Stimulated activated CD4-positive, alpha-beta T cell treated with anti-CD3 and anti-CD28 coated beads, Interleukin-1b, Interleukin-23, amount 100 ng/mL, for 48 hours (primary cell): ENCODE data around the gene GAB2.
A peak's percentile ranks its signal among the peaks of the same experiment; 100 is the strongest.
"Not testable (repeated sequence)": the region's sequence is repeated elsewhere in the genome, so short reads cannot be mapped to it uniquely, and the experiment has no call there.

Experiments used
- DNase-seq: peaks from one replicate; pipeline ENCODE4 v3.0.0-alpha.2; 2020

GAB2 gene

GRCh38 chr11:78417175-78417887 lies at the start of gene GAB2:
GAB2 (minus strand) TSS chr11:78417820; CDS start chr11:78417720, 100 bp downstream.
- DNase-seq: no peak

GRCh38 chr11:78467370-78467769 lies 49.8 kb upstream of the GAB2 start:
- DNase-seq: no peak

GRCh38 chr11:78465169-78465942 lies 47.7 kb upstream of the GAB2 start:
- peak; percentile 27 for DNase-seq

DNA sequence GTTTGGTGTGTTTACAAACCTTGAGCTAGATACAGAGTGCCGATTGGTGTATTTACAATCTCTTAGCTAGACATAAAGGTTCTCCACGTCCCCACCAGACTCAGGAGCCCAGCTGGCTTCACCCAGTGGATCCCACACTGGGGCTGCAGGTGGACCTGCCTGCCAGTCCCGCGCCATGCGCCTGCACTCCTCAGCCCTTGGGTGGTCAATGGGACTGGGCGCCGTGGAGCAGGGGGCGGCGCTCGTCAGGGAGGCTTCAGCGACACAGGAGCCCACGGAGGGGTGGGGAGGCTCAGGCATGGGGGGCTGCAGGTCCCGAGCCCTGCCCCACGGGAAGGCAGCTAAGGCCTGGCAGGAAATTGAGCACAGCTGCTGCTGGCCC lies 47.2 kb upstream of the GAB2 start:
- DNase-seq: not testable (repeated sequence)

DNA sequence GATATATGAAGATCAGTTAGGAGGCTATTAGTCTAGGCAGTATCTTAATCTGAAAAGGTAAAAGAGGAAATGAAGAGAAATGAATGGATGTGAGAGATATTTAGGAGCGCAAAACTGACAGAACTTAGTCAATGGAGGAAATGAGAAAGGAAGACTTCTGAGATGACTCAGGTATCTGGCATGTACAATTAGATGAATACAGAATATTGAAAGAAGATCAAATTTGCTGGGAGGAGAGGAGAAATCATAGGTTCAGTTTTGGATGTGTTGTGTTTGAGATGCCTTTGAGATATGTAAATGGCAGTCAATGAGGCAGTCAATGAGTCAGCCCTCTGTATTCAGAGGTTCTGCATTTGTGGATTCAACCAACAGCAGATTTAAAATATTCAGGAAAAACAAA lies 42.9 kb upstream of the GAB2 start:
- DNase-seq: no peak

GRCh38 chr11:78459738-78460137 lies 42.1 kb upstream of the GAB2 start:
- no peak for DNase-seq

DNA sequence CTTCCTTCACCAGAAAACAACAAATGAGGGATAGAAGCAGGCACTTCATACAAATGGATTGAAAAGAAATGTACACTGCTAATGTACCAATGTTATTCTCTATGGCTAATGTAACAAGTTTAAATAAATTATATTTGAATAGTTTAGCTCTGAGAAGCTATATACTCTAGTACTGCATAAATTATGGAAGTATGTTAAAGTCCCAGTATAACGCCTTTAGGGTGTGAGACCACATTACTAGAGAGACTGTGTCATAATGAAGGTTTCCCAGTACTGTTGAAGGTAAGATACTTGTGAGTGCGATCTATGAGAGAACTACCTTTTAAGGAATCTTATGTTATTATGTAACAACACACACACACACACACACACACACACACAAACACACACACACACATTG lies 39.8 kb upstream of the GAB2 start:
- no peak for DNase-seq

- DNase-seq: no peak
Measured at GRCh38 chr11:78453140-78453935, 35.7 kb upstream of the GAB2 start.

- DNase-seq: no peak
Measured at GRCh38 chr11:78451371-78452150, 33.9 kb upstream of the GAB2 start.

- DNase-seq: no peak
Measured at GRCh38 chr11:78450866-78451265, 33.2 kb upstream of the GAB2 start.

- no peak for DNase-seq
Measured at GRCh38 chr11:78449866-78450265, 32.2 kb upstream of the GAB2 start.

DNA sequence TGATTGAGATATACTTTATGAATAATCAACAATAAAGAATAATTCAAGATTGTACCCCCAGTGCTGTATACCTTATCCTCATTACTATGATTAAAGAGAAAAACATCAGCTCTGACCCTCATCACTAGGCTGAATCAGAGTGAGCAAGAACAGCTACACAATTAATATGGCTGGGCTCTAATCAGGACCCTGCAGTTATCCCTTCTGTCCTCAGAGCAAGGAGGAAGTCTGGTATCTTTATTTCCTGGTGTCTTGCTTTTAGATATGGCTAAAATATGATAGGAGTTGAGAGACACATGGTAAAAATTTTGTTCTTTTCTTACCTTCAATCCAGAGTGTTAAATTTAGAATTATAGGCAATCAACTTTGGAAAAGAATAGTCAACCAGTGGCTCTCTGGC lies 28.6 kb upstream of the GAB2 start:
- no peak for DNase-seq

DNA sequence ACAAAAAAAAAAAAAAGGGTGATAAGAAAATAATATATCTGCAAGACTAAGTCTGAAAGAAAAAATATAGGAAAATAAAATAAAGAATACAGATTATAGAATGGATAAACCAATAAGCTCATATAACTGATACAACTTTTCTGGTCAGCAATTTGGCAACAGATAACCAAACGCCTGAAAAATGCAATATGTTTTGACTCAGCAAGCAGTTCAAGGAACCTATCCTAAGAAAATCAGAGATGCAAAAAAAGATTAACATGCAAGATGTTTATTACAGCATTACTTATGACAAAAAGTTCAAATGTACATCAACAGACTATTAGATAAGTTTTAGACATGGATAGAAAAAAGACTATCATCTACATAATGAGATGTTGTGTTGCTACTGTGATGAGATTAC lies 27.1 kb upstream of the GAB2 start:
- no peak for DNase-seq

- no peak for DNase-seq
Measured at GRCh38 chr11:78441956-78442355, 24.3 kb upstream of the GAB2 start.

GRCh38 chr11:78438298-78438975 lies 20.8 kb upstream of the GAB2 start:
- DNase-seq: no peak

DNA sequence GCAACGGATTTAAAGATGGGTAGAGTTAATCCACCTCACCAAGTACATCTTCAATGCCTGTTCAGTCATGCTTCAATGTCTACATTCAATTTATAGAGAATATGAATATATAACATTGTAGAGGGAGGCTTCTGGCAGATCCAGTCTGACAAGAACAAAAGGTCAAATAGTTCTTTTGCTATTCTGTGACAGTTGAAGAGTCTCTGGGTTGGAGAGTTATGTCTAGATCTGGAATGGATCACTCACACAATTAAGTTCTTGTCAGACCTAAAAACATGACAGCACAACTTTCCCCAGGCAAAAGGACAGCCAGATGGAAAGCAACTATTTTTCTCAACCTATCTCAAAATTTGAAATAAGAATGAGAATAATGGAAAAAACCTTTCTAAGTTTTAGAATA lies 15.3 kb upstream of the GAB2 start:
- DNase-seq: no peak

- no peak for DNase-seq
Measured at GRCh38 chr11:78432058-78432515, 14.5 kb upstream of the GAB2 start.

- no peak for DNase-seq
Measured at GRCh38 chr11:78429660-78430059, 12.0 kb upstream of the GAB2 start.

GRCh38 chr11:78429209-78429608 lies 11.6 kb upstream of the GAB2 start:
- DNase-seq: no peak

DNA sequence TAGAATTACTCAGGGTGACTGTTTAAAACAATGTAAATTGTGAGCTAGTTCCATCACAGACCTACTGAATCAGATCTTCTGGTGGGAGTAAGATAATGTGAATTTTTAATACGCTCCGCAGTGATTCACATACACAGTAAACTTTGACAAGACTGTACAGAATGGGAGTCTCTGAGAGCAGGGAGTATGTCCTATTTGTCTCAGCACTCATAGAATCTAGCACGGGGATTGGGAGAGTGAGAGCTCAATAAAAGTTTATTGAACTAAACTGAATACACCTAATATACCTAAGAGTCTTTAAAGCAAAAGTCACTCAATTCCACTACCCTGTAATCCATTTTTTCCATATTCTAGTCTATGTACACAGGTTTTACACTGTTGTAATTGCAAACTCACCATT lies 11.2 kb upstream of the GAB2 start:
- no peak for DNase-seq

DNA sequence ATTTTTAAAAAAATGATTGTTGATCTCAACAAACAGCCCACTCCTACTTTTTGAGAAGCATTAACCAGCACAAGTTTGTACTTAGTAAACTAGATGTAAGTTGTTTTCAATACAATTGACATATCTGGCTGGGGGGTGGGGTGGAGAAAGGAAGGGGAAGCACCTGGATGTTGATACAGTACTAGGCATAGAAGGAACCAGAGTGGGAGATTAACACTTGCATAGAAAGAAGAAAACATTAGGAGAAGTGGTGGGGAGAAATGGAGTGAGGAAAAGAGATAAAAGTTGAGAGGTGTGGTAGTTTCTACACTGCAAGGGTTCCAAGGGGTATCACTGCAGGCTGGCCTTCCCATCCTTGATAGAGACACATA lies 10.6 kb upstream of the GAB2 start:
- no peak for DNase-seq

GRCh38 chr11:78427615-78428265 lies 10.1 kb upstream of the GAB2 start:
- DNase-seq: no peak
